Progenitor cell of endocrine pancreas (in vitro differentiated cells): ENCODE measurements around the gene CRYBA1. TPM values are rescaled to one million over a fixed set of nuclear protein-coding genes. Genes with fewer than 3 reads are reported as not detected.
A peak's percentile ranks its signal among the peaks of the same experiment; 100 is the strongest.

Experiments
- DNase-seq: peaks from one replicate; pipeline ENCODE4 v3.0.0; 2021; ENCODE audit warnings: low spot score; ENCODE audit not compliant: unreplicated experiment
- H3K27ac Mint-ChIP-seq: 2 replicates; pipeline ENCODE4 v1.8.0; 2021; ENCODE audit warnings: mild to moderate bottlenecking, moderate library complexity, mixed read lengths
- H3K27me3 Mint-ChIP-seq: 2 replicates; pipeline ENCODE4 v1.8.0; 2021; ENCODE audit warnings: mixed read lengths
- H3K36me3 Mint-ChIP-seq: 2 replicates; pipeline ENCODE4 v1.8.0; 2022; ENCODE audit warnings: mixed read lengths; ENCODE audit not compliant: insufficient read depth
- H3K4me1 Mint-ChIP-seq: 2 replicates; pipeline ENCODE4 v1.8.0; 2021; ENCODE audit warnings: low read depth, mixed read lengths
- H3K4me3 Mint-ChIP-seq: 2 replicates; pipeline ENCODE4 v1.8.0; 2021; ENCODE audit warnings: low read depth, mild to moderate bottlenecking, moderate library complexity, mixed read lengths
- H3K9me3 Mint-ChIP-seq: 2 replicates; pipeline ENCODE4 v1.8.0; 2021; ENCODE audit warnings: low read depth, mixed read lengths
- total RNA-seq: library from RNA; stranded (reverse); gene quantifications from 2 replicates; pipeline ENCODE4 v1.2.1, GENCODE V29; 2021
- TF ChIP-seq, protein P1 (sequence below): fragments of 200-600 bp; sonication (generic); IDR thresholded peaks from one replicate; pipeline ENCODE4 v1.5.0; 2021; ENCODE audit warnings: antibody characterized with exemption, mild to moderate bottlenecking; ENCODE audit not compliant: unreplicated experiment

Gene CRYBA1
- total RNA-seq, 1 donor from 2014 or later = not detected

DNA sequence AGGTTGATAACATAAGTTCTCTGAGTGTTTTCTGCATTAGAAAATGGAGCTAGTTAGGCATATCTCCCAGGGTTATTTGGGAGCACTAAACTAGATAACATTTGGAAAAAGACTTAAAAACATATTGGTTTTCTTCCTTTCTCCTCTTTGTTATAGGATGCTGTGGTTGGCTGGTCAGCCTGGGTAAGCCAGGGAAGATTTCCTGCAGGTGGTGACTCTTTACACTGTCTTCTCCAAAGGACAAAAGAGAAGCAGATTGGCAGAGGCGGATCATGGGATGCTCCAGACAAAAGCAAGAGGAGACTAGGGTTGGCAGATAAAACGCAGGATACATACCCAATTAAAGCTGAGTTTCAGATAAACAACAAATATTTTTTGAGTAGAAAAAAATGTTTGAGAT, 6.2 kb upstream of the CRYBA1 start:
- TF ChIP-seq, protein P1, sequence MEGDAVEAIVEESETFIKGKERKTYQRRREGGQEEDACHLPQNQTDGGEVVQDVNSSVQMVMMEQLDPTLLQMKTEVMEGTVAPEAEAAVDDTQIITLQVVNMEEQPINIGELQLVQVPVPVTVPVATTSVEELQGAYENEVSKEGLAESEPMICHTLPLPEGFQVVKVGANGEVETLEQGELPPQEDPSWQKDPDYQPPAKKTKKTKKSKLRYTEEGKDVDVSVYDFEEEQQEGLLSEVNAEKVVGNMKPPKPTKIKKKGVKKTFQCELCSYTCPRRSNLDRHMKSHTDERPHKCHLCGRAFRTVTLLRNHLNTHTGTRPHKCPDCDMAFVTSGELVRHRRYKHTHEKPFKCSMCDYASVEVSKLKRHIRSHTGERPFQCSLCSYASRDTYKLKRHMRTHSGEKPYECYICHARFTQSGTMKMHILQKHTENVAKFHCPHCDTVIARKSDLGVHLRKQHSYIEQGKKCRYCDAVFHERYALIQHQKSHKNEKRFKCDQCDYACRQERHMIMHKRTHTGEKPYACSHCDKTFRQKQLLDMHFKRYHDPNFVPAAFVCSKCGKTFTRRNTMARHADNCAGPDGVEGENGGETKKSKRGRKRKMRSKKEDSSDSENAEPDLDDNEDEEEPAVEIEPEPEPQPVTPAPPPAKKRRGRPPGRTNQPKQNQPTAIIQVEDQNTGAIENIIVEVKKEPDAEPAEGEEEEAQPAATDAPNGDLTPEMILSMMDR = no peak
- H3K27me3 Mint-ChIP-seq = no peaks in the 10 kb centered on the region
- no peaks in the 10 kb centered on the region for H3K9me3 Mint-ChIP-seq
- H3K4me3 Mint-ChIP-seq = no peak overlapping the region
- H3K36me3 Mint-ChIP-seq = no peaks in the 10 kb centered on the region
- H3K4me1 Mint-ChIP-seq = no peaks in the 10 kb centered on the region
- no peak for DNase-seq
- H3K27ac Mint-ChIP-seq = no peak overlapping the region

GRCh38 chr17:29240968-29241963, 5.4 kb upstream of the CRYBA1 start:
- H3K27ac Mint-ChIP-seq = no peak overlapping the region
- TF ChIP-seq, protein P1 = no peak
- H3K4me1 Mint-ChIP-seq = no peaks in the 10 kb centered on the region
- H3K27me3 Mint-ChIP-seq = no peaks in the 10 kb centered on the region
- H3K9me3 Mint-ChIP-seq = no peaks in the 10 kb centered on the region
- H3K4me3 Mint-ChIP-seq = no peak overlapping the region
- DNase-seq = no peak
- no peaks in the 10 kb centered on the region for H3K36me3 Mint-ChIP-seq

GRCh38 chr17:29242051-29242450, 4.6 kb upstream of the CRYBA1 start:
- no peak for DNase-seq
- Mint-ChIP-seq H3K36me3 (no peaks in the 10 kb centered on the region), H3K9me3 (no peaks in the 10 kb centered on the region), H3K27ac (no peak overlapping the region), H3K4me3 (no peak overlapping the region), H3K27me3 (no peaks in the 10 kb centered on the region), H3K4me1 (no peaks in the 10 kb centered on the region)
- TF ChIP-seq, protein P1 = no peak

DNA sequence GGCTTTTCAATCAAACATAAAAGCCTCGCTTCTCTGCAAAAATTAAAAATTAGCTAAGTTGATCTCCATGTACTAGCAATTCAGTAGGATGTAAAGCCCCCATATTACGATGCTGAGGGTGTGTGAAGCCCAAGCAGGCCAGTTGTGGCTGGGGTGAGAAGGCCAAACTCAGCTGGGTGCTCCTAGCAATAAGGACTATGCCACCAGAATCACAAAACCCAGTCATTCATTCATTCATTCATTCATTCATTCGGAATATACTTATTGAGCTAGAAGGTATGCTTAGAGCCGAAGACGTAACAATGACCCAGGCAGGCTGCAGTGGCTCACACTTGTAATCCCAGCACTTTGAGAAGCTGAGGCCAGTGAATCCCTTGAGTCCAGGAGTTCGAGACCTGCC, 3.9 kb upstream of the CRYBA1 start:
- no peak overlapping the region for H3K4me3 Mint-ChIP-seq

GRCh38 chr17:29243792-29244191, 2.9 kb upstream of the CRYBA1 start:
- Mint-ChIP-seq H3K27me3 (no peaks in the 10 kb centered on the region), H3K4me3 (no peak overlapping the region), H3K36me3 (no peaks in the 10 kb centered on the region), H3K4me1 (no peaks in the 10 kb centered on the region), H3K27ac (no peak overlapping the region), H3K9me3 (no peaks in the 10 kb centered on the region)
- TF ChIP-seq, protein P1 = peak; percentile 42
- DNase-seq = no peak

More for the DNA sequence above, 3.9 kb upstream of the CRYBA1 start:
- H3K27ac Mint-ChIP-seq = no peak overlapping the region
- TF ChIP-seq, protein P1 = no peak
- H3K4me1 Mint-ChIP-seq = no peaks in the 10 kb centered on the region
- no peaks in the 10 kb centered on the region for H3K27me3 Mint-ChIP-seq
- no peaks in the 10 kb centered on the region for H3K9me3 Mint-ChIP-seq
- H3K36me3 Mint-ChIP-seq = no peaks in the 10 kb centered on the region
- DNase-seq = no peak
